ENCODE measurements around the gene MIPOL1.

DNA sequence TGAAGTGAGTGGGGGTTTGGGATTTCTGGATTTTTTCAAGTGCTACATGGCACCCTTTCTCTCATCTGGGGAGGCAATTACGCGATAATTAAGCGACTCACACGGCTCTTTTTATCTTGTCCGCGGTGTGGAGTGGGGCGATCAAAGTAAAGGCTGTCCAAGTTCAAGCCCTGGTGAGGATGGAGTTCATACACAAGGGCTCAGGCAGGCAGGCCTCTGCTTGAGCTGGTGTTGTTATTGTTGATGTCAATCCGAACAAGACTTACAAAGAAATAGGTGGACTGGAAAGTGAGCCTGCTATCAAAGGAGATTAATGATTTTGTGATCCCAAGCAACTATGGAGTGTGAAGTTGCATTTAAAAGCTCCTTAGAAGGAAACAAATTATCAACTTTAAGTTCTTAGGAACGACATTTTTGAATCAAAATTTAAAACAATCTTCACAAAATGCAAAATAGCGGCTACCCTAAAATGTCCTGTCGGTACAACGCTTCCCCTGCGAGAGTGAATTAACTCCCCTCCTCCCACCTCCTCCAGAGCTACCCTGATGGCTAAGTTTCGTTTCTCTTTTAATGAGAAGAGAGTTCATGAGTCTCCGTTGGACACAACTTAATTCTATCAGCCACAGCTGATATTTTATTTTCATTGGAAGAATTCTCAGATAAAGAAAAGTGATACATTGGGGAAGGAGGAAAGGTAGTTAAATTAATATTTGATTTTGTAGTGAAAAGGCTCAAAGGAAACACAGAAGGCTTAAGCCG is 391.4 kb downstream of the MIPOL1 start:
- TF ChIP-seq, protein P1, sequence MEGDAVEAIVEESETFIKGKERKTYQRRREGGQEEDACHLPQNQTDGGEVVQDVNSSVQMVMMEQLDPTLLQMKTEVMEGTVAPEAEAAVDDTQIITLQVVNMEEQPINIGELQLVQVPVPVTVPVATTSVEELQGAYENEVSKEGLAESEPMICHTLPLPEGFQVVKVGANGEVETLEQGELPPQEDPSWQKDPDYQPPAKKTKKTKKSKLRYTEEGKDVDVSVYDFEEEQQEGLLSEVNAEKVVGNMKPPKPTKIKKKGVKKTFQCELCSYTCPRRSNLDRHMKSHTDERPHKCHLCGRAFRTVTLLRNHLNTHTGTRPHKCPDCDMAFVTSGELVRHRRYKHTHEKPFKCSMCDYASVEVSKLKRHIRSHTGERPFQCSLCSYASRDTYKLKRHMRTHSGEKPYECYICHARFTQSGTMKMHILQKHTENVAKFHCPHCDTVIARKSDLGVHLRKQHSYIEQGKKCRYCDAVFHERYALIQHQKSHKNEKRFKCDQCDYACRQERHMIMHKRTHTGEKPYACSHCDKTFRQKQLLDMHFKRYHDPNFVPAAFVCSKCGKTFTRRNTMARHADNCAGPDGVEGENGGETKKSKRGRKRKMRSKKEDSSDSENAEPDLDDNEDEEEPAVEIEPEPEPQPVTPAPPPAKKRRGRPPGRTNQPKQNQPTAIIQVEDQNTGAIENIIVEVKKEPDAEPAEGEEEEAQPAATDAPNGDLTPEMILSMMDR (IDR thresholded peaks at IDR 0.05; ENCODE audit: low read depth, low read length), result no peak
- no peak for TF ChIP-seq POLR2A (IDR thresholded peaks at IDR 0.05; ENCODE audit: extremely low read depth, insufficient read length)
